Stimulated activated CD4-positive, alpha-beta T cell treated with anti-CD3 and anti-CD28 coated beads, TNF-alpha, amount 100 ng/mL, for 4 hours (primary cell): ENCODE data around the gene TBC1D22A.
"Not testable (repeated sequence)": the region's sequence is repeated elsewhere in the genome, so short reads cannot be mapped to it uniquely, and the experiment has no call there.

Experiments used
- DNase-seq, 3 experiments: peaks; one replicate each; pipeline ENCODE4 v3.0.0-alpha.2; 2020; ENCODE audit warnings: low read depth in 3 of 3

Gene TBC1D22A

GRCh38 chr22:46972256-46972655, 209.8 kb downstream of the TBC1D22A start:
- DNase-seq, result no peak

- no peak for DNase-seq
Observed at GRCh38 chr22:46972901-46973831, 210.7 kb downstream of the TBC1D22A start.

DNA sequence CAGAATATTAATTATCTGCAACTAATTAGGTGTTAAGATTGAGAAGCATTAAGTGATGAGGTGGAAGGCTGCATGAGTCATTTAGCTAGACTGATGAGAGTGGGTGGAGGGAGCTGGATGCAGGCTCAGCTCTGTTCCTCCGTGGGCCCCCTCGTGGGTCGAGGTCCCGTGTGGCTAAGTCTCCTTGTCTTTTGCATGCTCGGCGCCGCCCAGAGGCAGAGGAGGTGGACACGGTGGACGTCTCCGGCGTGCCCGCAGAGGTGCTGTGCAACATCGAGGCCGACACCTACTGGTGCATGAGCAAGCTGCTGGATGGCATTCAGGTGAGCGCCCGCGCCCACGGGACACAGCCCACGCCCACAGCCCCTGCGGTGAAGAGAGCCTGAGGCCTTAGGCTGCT, 211.6 kb downstream of the TBC1D22A start:
- no peak for DNase-seq

- no peak for DNase-seq
Observed at GRCh38 chr22:46974631-46975585, 212.5 kb downstream of the TBC1D22A start.

DNA sequence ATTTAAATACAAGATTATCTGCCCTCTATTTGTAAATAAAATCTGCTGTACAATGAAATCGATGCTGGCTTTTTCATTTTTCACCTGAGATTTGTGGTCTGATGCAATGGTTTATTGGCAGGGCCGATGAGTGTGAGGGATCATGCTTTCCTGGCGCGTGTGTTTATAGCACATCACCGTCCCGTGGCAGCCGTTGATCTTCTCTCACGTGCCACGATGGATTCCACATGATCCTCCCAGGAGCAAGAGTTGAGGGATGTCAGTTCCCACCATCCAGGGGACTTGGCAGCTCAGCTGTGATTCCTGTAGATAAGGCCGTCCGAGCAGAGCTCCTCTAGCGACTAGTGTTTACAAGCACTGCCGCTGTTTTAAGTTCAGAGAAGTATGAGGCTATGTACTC, 213.7 kb downstream of the TBC1D22A start:
- no peak for DNase-seq

GRCh38 chr22:46976598-46976997, 214.1 kb downstream of the TBC1D22A start:
- DNase-seq, result no peak

GRCh38 chr22:46977656-46978343, 215.3 kb downstream of the TBC1D22A start:
- no peak for DNase-seq

GRCh38 chr22:46978668-46979067, 216.2 kb downstream of the TBC1D22A start:
- not testable (repeated sequence) for DNase-seq

- no peak for DNase-seq
Observed at GRCh38 chr22:46979506-46979905, 217.1 kb downstream of the TBC1D22A start.

DNA sequence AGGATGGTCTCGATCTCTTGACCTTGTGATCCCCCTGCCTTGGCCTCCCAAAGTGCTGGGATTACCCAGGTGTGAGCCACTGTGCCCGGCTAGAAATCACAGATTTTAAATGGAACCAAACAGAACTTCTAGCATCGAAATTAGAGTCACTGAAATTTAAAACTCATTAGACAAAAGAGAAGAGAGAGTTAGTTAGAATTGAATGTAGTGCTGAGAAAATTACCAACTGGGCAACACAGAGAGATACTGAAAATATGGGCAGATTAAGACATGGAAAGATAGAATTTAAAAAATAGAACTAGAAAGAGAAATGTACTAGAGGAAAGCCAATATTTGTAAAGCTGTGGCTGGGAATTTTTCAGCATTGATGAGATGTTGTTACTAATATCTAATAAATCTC, 217.9 kb downstream of the TBC1D22A start:
- DNase-seq, result no peak

DNA sequence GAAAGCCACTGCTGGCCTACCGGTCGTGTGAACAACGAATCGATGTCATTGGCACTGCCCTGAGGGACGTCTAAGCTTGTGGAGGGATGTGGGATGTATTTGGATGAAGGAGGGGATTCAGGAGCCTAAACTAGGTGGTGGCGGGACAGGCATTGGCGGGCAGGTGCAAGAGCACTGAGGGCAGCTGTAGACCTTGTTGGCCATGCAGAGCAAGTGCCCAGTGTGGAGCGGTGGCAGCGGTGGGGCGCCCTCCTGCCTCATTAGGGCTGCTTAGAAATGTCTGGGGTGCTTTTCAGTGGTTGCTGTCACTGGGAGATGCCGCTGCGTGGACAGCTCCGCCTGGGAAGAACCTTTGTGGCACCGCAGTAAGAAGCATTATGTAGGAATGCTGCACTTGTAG, 220.2 kb downstream of the TBC1D22A start:
- DNase-seq, result no peak

- DNase-seq, result no peak
Observed at GRCh38 chr22:46983046-46983445, 220.6 kb downstream of the TBC1D22A start.

- no peak for DNase-seq
Observed at GRCh38 chr22:46984751-46985506, 222.5 kb downstream of the TBC1D22A start.

GRCh38 chr22:46985507-46985882, 223.0 kb downstream of the TBC1D22A start:
- DNase-seq, result no peak

DNA sequence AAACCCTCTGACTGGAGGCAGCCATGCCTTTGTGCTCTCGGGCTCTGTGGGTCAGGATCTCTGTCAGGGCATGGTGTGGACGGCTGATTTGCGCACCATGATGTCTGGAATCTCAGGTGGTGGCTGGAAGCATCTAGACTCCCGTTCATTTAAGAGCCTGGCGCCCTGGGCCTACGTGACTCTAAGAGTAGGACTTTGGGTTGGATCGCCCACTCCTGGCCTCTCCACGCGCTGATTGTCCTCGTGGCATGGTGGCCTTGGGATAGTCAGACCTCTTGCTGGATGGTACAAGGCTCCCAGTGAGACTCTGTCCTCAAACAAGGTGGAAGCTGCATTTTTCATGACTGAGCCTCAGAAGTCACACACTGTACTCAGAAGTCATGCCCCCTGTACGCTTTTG, 224.3 kb downstream of the TBC1D22A start:
- no peak for DNase-seq

GRCh38 chr22:46990937-46991550, 228.6 kb downstream of the TBC1D22A start:
- DNase-seq, result no peak

DNA sequence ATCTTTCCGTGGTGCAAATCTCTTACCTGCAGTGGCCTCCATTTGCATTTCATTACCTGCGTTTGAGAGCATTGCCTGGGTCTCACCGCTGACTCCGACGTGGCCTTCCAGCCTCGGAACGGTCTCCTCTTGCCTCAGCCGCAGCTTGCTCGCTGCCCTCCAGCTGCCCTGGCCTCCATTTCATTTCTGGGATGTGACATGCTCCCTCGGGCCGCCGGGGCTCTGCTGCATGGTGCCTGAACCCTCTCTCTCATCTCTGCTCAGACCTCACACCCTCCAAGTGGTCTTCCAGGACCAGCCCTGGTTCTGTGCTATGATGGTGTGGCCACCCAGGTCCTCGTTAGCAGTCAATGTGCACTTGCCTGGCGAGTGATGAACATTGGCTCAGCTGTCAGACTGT, 229.2 kb downstream of the TBC1D22A start:
- DNase-seq, result no peak

DNA sequence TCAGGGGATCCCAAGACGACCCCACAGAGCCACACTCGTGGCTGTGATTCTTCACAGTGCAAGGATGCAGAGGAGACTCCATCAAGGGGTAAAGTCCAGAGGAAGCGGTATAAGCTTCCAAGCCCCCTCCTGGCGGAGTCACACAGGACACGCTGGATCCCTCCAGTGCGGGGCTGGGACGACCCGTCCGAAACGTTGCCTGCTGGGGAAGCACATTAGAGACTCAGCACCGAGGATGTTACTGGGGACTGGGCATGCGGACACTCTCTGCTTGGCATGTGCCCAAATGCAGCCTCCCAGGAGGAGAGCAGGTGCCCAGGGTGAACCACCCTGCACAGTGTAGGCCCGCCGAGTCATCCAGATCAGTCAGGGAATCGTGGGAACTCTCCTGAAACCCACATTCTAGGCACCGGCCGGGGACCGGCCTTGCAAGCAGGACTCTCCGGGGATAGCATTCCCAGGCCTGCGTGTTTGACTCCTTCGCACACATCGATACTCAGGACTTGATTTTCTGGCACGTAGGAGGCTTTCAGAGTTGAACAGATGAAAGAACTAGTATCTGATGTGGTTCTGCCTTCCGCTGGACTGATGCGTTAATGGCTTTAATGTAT, 229.8 kb downstream of the TBC1D22A start:
- DNase-seq, result no peak

DNA sequence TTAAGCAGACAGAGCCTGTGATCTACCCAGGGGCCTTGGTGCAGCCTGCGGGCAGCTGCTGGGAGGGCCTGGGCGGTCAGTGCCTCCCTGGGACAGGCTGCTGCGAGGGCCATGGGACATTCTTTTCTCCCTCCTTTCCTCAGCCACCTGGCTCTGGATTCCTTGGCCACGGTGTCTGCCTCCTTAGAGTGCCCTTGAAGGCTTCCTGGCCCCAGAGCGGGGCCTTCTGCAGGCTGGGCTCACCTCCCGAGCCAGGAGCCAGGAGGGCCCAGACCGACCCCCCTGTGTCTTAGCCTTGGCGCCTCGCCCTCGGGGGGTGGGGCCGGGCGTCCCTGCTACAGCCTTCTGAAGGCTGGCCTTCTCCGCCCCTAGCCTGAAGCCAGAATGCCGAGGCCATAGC, 231.2 kb downstream of the TBC1D22A start:
- no peak for DNase-seq

- no peak for DNase-seq
Observed at GRCh38 chr22:46994265-46994664, 231.8 kb downstream of the TBC1D22A start.
